BLaER1 (cell line): Measurements from ENCODE around the gene ZNF563.
"Not testable (repeated sequence)": the region's sequence is repeated elsewhere in the genome, so short reads cannot be mapped to it uniquely, and the experiment has no call there.

Experiments
- H3K27ac ChIP-seq: shearing (Covaris generic); formaldehyde crosslinking; 2 replicates; pipeline ENCODE4 v1.8.1; 2022
- H3K27me3 ChIP-seq: shearing (Covaris generic); formaldehyde crosslinking; 2 replicates; pipeline ENCODE4 v1.8.1; 2022
- H3K36me3 ChIP-seq: shearing (Covaris generic); formaldehyde crosslinking; 2 replicates; pipeline ENCODE4 v1.8.1; 2022
- H3K4me1 ChIP-seq: shearing (Covaris generic); formaldehyde crosslinking; 2 replicates; pipeline ENCODE4 v1.8.1; 2022
- H3K4me2 ChIP-seq: shearing (Covaris generic); formaldehyde crosslinking; 2 replicates; pipeline ENCODE4 v1.8.1; 2022
- H3K4me3 ChIP-seq: shearing (Covaris generic); formaldehyde crosslinking; 2 replicates; pipeline ENCODE4 v1.8.1; 2022
- H3K9ac ChIP-seq: shearing (Covaris generic); formaldehyde crosslinking; 2 replicates; pipeline ENCODE4 v1.8.1; 2022
- H3K9me3 ChIP-seq: shearing (Covaris generic); formaldehyde crosslinking; 2 replicates; pipeline ENCODE4 v1.8.1; 2022
- H4K20me1 ChIP-seq: shearing (Covaris generic); formaldehyde crosslinking; 2 replicates; pipeline ENCODE4 v1.8.1; 2022
- Cebpa-rat ChIP-seq: shearing (Covaris generic); IDR thresholded peaks from 2 replicates; pipeline ENCODE4 v1.8.1; 2022

ZNF563 gene

GRCh38 chr19:12350185-12350889 lies 16.9 kb upstream of the ZNF563 start:
- Histone ChIP-seq H3K4me1 (no peaks in the 10 kb centered on the region), H4K20me1 (no peaks in the 10 kb centered on the region), H3K27ac (no peak overlapping the region), H3K9me3 (peaks cover 100% of the 10 kb centered on the region), H3K36me3 (peaks cover 51% of the 10 kb centered on the region), H3K4me3 (no peak overlapping the region), H3K4me2 (no peak overlapping the region), H3K27me3 (no peaks in the 10 kb centered on the region), H3K9ac (no peak overlapping the region)
- TF ChIP-seq Cebpa-rat = no peak

- Histone ChIP-seq H3K4me2 (no peak overlapping the region), H3K9me3 (peaks cover 96% of the 10 kb centered on the region), H4K20me1 (no peaks in the 10 kb centered on the region), H3K4me1 (no peaks in the 10 kb centered on the region), H3K36me3 (peaks cover 52% of the 10 kb centered on the region), H3K27ac (no peak overlapping the region), H3K4me3 (no peak overlapping the region), H3K9ac (no peak overlapping the region), H3K27me3 (no peaks in the 10 kb centered on the region)
- TF ChIP-seq Cebpa-rat = no peak
Measured at GRCh38 chr19:12346896-12347295, 13.5 kb upstream of the ZNF563 start.

- Histone ChIP-seq H4K20me1 (no peaks in the 10 kb centered on the region), H3K4me3 (no peak overlapping the region), H3K27ac (no peak overlapping the region), H3K36me3 (peaks cover 35% of the 10 kb centered on the region), H3K4me1 (no peaks in the 10 kb centered on the region), H3K4me2 (no peak overlapping the region), H3K9ac (no peak overlapping the region), H3K27me3 (no peaks in the 10 kb centered on the region), H3K9me3 (peaks cover 94% of the 10 kb centered on the region)
- no peak for TF ChIP-seq Cebpa-rat
Measured at GRCh38 chr19:12345197-12345596, 11.8 kb upstream of the ZNF563 start.

GRCh38 chr19:12331211-12331941 lies 2.1 kb downstream of the ZNF563 start:
- H3K4me1 ChIP-seq = peaks cover 25% of the 10 kb centered on the region
- no peaks in the 10 kb centered on the region for H3K36me3 ChIP-seq
- peak overlapping the region; percentile 92 for H3K4me2 ChIP-seq
- no peak overlapping the region for H3K9ac ChIP-seq
- H3K27me3 ChIP-seq = no peaks in the 10 kb centered on the region
- H4K20me1 ChIP-seq = no peaks in the 10 kb centered on the region
- no peak for TF ChIP-seq Cebpa-rat
- no peak overlapping the region for H3K27ac ChIP-seq
- 0 out of 2 replicates have a peak, but pooled peaks cover 10% of the 10 kb centered on the region for H3K9me3 ChIP-seq
- H3K4me3 ChIP-seq = no peak overlapping the region

- Histone ChIP-seq H3K36me3 (no peaks in the 10 kb centered on the region), H3K4me3 (no peak overlapping the region), H3K9me3 (peaks cover 12% of the 10 kb centered on the region; the same call in 1 of the 2 replicates), H4K20me1 (no peaks in the 10 kb centered on the region), H3K27me3 (no peaks in the 10 kb centered on the region), H3K4me2 (no peak overlapping the region), H3K9ac (no peak overlapping the region), H3K27ac (no peak overlapping the region), H3K4me1 (peaks cover 25% of the 10 kb centered on the region)
- no peak for TF ChIP-seq Cebpa-rat
Measured at GRCh38 chr19:12330340-12330739, 3.1 kb downstream of the ZNF563 start.

GRCh38 chr19:12325690-12326089 lies 7.7 kb downstream of the ZNF563 start:
- H3K4me2 ChIP-seq = no peak overlapping the region
- no peaks in the 10 kb centered on the region for H4K20me1 ChIP-seq
- no peak overlapping the region for H3K9ac ChIP-seq
- no peak overlapping the region for H3K4me3 ChIP-seq
- no peaks in the 10 kb centered on the region for H3K4me1 ChIP-seq
- H3K27me3 ChIP-seq = no peaks in the 10 kb centered on the region
- H3K9me3 ChIP-seq = peaks cover 58% of the 10 kb centered on the region
- H3K36me3 ChIP-seq = peaks cover 31% of the 10 kb centered on the region
- H3K27ac ChIP-seq = no peak overlapping the region
- TF ChIP-seq Cebpa-rat = no peak

- H3K4me2 ChIP-seq = no peak overlapping the region
- TF ChIP-seq Cebpa-rat = no peak
- no peak overlapping the region for H3K4me3 ChIP-seq
- H3K9me3 ChIP-seq = peaks cover 92% of the 10 kb centered on the region
- H3K4me1 ChIP-seq = no peaks in the 10 kb centered on the region
- H3K27ac ChIP-seq = no peak overlapping the region
- H3K27me3 ChIP-seq = no peaks in the 10 kb centered on the region
- H4K20me1 ChIP-seq = no peaks in the 10 kb centered on the region
- H3K36me3 ChIP-seq = peaks cover 59% of the 10 kb centered on the region
- no peak overlapping the region for H3K9ac ChIP-seq
Measured at GRCh38 chr19:12318782-12319413, 14.5 kb downstream of the ZNF563 start.

- Histone ChIP-seq H3K27me3 (no peaks in the 10 kb centered on the region), H3K36me3 (peaks cover 22% of the 10 kb centered on the region), H3K4me1 (no peaks in the 10 kb centered on the region), H3K4me3 (no peak overlapping the region), H3K9ac (no peak overlapping the region), H4K20me1 (no peaks in the 10 kb centered on the region), H3K27ac (no peak overlapping the region), H3K4me2 (no peak overlapping the region), H3K9me3 (peaks cover 54% of the 10 kb centered on the region)
- no peak for TF ChIP-seq Cebpa-rat
Measured at GRCh38 chr19:12314553-12314952, 18.9 kb downstream of the ZNF563 start.

- H3K4me3 ChIP-seq, H3K27me3 ChIP-seq, H3K36me3 ChIP-seq, H4K20me1 ChIP-seq, H3K4me1 ChIP-seq, H3K9ac ChIP-seq, H3K4me2 ChIP-seq, H3K27ac ChIP-seq: not testable (repeated sequence)
- peaks cover 19% of the 10 kb centered on the region for H3K9me3 ChIP-seq
Measured at GRCh38 chr19:12308891-12309290, 24.5 kb downstream of the ZNF563 start.

- TF ChIP-seq Cebpa-rat = no peak
- H3K27ac ChIP-seq = peak overlapping the region; percentile 86
Measured at GRCh38 chr19:12295191-12295590, 38.2 kb downstream of the ZNF563 start.

More at GRCh38 chr19:12295191-12295590, 38.2 kb downstream of the ZNF563 start:
- Histone ChIP-seq H3K36me3 (peaks cover 19% of the 10 kb centered on the region), H3K27me3 (no peaks in the 10 kb centered on the region), H3K9ac (peak overlapping the region; percentile 90), H3K9me3 (peaks cover 6% of the 10 kb centered on the region; the same call in 1 of the 2 replicates), H3K4me3 (peak overlapping the region; percentile 98), H4K20me1 (peaks cover 12% of the 10 kb centered on the region; the same call in 1 of the 2 replicates), H3K4me1 (peaks cover 9% of the 10 kb centered on the region), H3K4me2 (peak overlapping the region; percentile 48)
